T-cell (primary cell): ENCODE results near the gene LVRN. TPM values are rescaled to one million over a fixed set of nuclear protein-coding genes. Genes with fewer than 3 reads are reported as not detected.
A peak's percentile ranks its signal among the peaks of the same experiment; 100 is the strongest.

Experiments
- ATAC-seq, 4 experiments: fragments of 200-7000 bp in 3 of 4; fragments of 150-1000 bp in 1 of 4; cut with Tn5 transposase; replicated peaks in 1 of 4; 1 replicate in 3 of 4; 2 replicates in 1 of 4; pipeline ENCODE4 v1.10.0; 2021; ENCODE audit warnings: moderate library complexity in 3 of 4, mild to moderate bottlenecking in 2 of 4, moderate number of reproducible peaks in 1 of 4
- CTCF ChIA-PET, 2 donors: fragments of 300-600 bp; sonication (Branson Sonifier 250); formaldehyde crosslinking; loops; one replicate each; lab custom pipeline; 2022; ENCODE audit warnings: antibody characterized with exemption in 2 of 2; lab: Charles Lee
- POLR2A ChIA-PET, 2 donors: fragments of 300-600 bp; sonication (Branson Sonifier 250); formaldehyde crosslinking; loops; one replicate each; lab custom pipeline; 2022; ENCODE audit warnings: antibody characterized with exemption in 2 of 2; lab: Charles Lee
- DNase-seq, 35 experiments: peaks; one replicate each; pipeline versions ENCODE4 v3.0.0 to v3.0.0-alpha.2; 2013 to 2023
- H3K27ac ChIP-seq: one replicate; pipeline ENCODE4 v1.5.1; 2013; ENCODE audit warnings: low read length
- H3K27me3 ChIP-seq, 2 experiments: replicated peaks in 1 of 2; 1 replicate in 1 of 2; 2 replicates in 1 of 2; pipeline versions ENCODE4 v1.6.1 to v1.7.0; 2013; ENCODE audit warnings: low read length in 1 of 2, mixed read lengths in 1 of 2; ENCODE audit not compliant: control insufficient read depth in 2 of 2, insufficient read depth in 2 of 2; ENCODE audit errors: extremely low read depth in 1 of 2
- H3K36me3 ChIP-seq, 2 donors: 1 replicate in 1 of 2; 2 replicates in 1 of 2; pipeline versions ENCODE4 v1.6.1 to v1.7.0; 2013; ENCODE audit warnings: low read length in 1 of 2; ENCODE audit not compliant: control insufficient read depth in 2 of 2, insufficient read depth in 1 of 2; ENCODE audit errors: extremely low read depth in 1 of 2
- H3K4me1 ChIP-seq, 2 experiments: 1 replicate in 1 of 2; 2 replicates in 1 of 2; pipeline versions ENCODE4 v1.6.1 to v1.7.0; 2013; ENCODE audit warnings: low read length in 2 of 2, mixed read lengths in 1 of 2; ENCODE audit not compliant: insufficient read depth in 2 of 2, control insufficient read depth in 1 of 2; ENCODE audit errors: extremely low read depth in 1 of 2
- H3K4me3 ChIP-seq, 2 donors: 1 replicate in 1 of 2; 2 replicates in 1 of 2; pipeline versions ENCODE4 v1.5.1 to v1.7.0; 2013; ENCODE audit warnings: mild to moderate bottlenecking in 2 of 2, low read length in 1 of 2, moderate library complexity in 1 of 2; ENCODE audit not compliant: control insufficient read depth in 1 of 2; ENCODE audit errors: extremely low read depth in 1 of 2
- H3K9me3 ChIP-seq: 2 replicates; pipeline ENCODE4 v1.7.0; 2013
- H3K27ac Mint-ChIP-seq, 2 donors: one replicate each; pipeline ENCODE4 v1.8.0; 2020 to 2021; ENCODE audit warnings: mild to moderate bottlenecking in 2 of 2, mixed read lengths in 2 of 2
- H3K27me3 Mint-ChIP-seq, 2 donors: one replicate each; pipeline ENCODE4 v1.8.0; 2021 to 2022; ENCODE audit warnings: mixed read lengths in 2 of 2
- H3K36me3 Mint-ChIP-seq: one replicate; pipeline ENCODE4 v1.8.0; 2021; ENCODE audit warnings: mixed read lengths
- H3K4me1 Mint-ChIP-seq, 3 donors: one replicate each; pipeline ENCODE4 v1.8.0; 2020 to 2022; ENCODE audit warnings: mixed read lengths in 3 of 3, mild to moderate bottlenecking in 1 of 3
- H3K4me3 Mint-ChIP-seq, 3 donors: one replicate each; pipeline ENCODE4 v1.8.0; 2020 to 2022; ENCODE audit warnings: mild to moderate bottlenecking in 3 of 3, mixed read lengths in 3 of 3, moderate library complexity in 3 of 3
- H3K9me3 Mint-ChIP-seq, 3 donors: one replicate each; pipeline ENCODE4 v1.8.0; 2020 to 2022; ENCODE audit warnings: mixed read lengths in 3 of 3
- WGBS: methylation state at CpG from one replicate; pipeline ENCODE4 v1.1.5; 2013; ENCODE audit warnings: missing lambda C conversion rate; ENCODE audit not compliant: insufficient coverage; 5-methylcytosine and 5-hydroxymethylcytosine counted together
- total RNA-seq, 35 experiments: library from RNA in 6 of 35; stranded (reverse) in 6 of 35; fragments of 120-200 nt in 1 of 35; gene quantifications; one replicate each; pipeline versions ENCODE4 v1.2.1 to v1.2.4 and lab custom pipeline; 2013 to 2026

The LVRN gene
- total RNA-seq, 5 donors from 2014 or later (not counting 1 experiment from before 2014, with no cell fraction given), result 0.12 to 0.28 TPM; not detected in 3

DNA sequence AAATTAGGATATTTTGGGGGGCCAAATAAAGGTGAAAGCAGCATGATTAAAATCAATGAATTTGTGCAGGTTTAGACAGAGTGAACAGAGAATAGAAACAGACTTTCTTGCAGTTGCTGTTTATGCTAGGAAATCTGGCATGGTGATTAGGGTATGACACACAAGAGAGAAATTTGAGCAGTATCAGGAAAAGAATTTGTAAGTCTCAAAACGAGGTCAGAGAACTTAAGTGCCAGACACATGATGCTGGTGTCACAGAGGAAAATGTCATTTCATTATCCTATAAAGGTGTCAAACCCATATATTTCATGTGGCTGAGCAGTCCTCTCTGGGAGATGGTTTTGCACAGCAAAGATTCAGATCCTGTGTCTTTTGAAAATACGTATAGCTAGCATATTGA is 15.7 kb downstream of the LVRN start:
- H3K36me3 Mint-ChIP-seq, result no peaks in the 10 kb centered on the region
- CTCF ChIA-PET, result no interaction called here

GRCh38 chr5:115978779-115979178 is 16.5 kb downstream of the LVRN start:
- peaks cover 0 to 7% of the 10 kb centered on the region in 2 experiments for H3K27me3 ChIP-seq
- no peaks in the 10 kb centered on the region for H3K36me3 ChIP-seq
- Mint-ChIP-seq H3K4me3 (no peak overlapping the region), H3K9me3 (peaks cover 0 to 6% (median 0%) of the 10 kb centered on the region in 3 donors), H3K27me3 (peaks cover 29 to 38% of the 10 kb centered on the region in 2 donors), H3K27ac (no peak overlapping the region), H3K36me3 (no peaks in the 10 kb centered on the region), H3K4me1 (no peaks in the 10 kb centered on the region)
- DNase-seq (no peak), ATAC-seq (no peak)
- ChIA-PET POLR2A (no interaction called here), CTCF (no interaction called here)
- no CpG with 5 or more reads among the region's 2 CpGs for WGBS
- no peak overlapping the region for H3K27ac ChIP-seq
- no peak overlapping the region for H3K4me3 ChIP-seq
- no peaks in the 10 kb centered on the region for H3K4me1 ChIP-seq
- H3K9me3 ChIP-seq, result no peaks in the 10 kb centered on the region

More for the DNA sequence above, 15.7 kb downstream of the LVRN start:
- H3K36me3 ChIP-seq, result no peaks in the 10 kb centered on the region
- ATAC-seq (no peak), DNase-seq (peak in 1 of 35 experiments; percentile 2)
- peaks cover 0 to 7% of the 10 kb centered on the region in 2 experiments for H3K27me3 ChIP-seq
- Mint-ChIP-seq H3K4me1 (no peaks in the 10 kb centered on the region), H3K27ac (no peak overlapping the region), H3K4me3 (no peak overlapping the region), H3K27me3 (peaks cover 29 to 38% of the 10 kb centered on the region in 2 donors), H3K9me3 (peaks cover 0 to 6% (median 0%) of the 10 kb centered on the region in 3 donors)
- POLR2A ChIA-PET, result no interaction called here
- H3K4me1 ChIP-seq, result no peaks in the 10 kb centered on the region
- no peak overlapping the region for H3K27ac ChIP-seq
- H3K9me3 ChIP-seq, result no peaks in the 10 kb centered on the region
- WGBS, result no CpG with 5 or more reads among the region's 2 CpGs
- H3K4me3 ChIP-seq, result no peak overlapping the region

DNA sequence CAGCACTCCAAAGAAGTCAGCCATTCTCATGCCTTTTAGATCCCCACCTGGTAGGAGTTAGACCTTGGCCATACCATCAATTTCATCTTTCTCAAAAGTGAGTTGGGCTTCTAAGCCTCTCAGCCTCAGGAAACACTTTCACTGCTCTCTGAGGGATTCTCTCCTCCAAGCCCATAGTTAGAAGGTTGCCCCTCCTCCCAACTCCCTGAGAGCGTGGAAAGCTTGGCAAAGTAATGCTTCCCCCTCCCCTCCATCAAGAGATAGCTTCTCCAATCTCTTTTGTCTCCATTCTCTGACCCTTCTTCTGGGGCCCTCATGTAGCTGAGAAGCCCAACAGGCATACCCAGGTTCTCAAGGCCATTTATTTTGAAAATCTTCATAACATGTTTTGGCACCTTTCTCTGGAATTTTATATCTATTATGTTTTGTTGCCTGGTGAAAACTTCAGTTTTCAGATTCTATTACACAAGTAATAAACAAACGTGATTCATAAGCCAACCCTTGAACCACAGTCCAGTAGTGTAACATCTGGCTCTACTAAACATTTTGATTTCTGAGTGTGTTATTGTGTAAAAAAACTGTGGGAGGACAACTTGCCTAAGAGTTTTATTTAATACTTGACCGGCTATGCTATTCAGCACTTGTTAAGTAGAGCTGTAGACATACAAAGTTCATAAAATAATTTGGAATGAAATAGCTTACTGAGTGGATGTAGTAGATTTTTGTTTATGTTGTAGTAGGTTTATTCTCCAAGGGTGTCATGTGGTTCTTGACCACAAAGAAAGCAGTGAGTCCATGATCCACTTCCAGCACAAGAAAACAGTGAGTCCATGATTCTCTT is 17.1 kb downstream of the LVRN start:
- peaks cover 29 to 38% of the 10 kb centered on the region in 2 donors for H3K27me3 Mint-ChIP-seq
- no peaks in the 10 kb centered on the region for H3K9me3 ChIP-seq

GRCh38 chr5:115983519-115983918 is 21.2 kb downstream of the LVRN start:
- DNase-seq, result no peak
- Histone ChIP-seq H3K27me3 (peaks cover 0 to 4% of the 10 kb centered on the region in 2 experiments), H3K36me3 (no peaks in the 10 kb centered on the region), H3K4me3 (no peak overlapping the region), H3K27ac (no peak overlapping the region), H3K9me3 (no peaks in the 10 kb centered on the region), H3K4me1 (no peaks in the 10 kb centered on the region)
- Mint-ChIP-seq H3K9me3 (no peaks in the 10 kb centered on the region), H3K27ac (no peak overlapping the region), H3K4me1 (no peaks in the 10 kb centered on the region), H3K36me3 (no peaks in the 10 kb centered on the region), H3K27me3 (peaks cover 13 to 20% of the 10 kb centered on the region in 2 donors), H3K4me3 (no peak overlapping the region)
- CTCF ChIA-PET, result interaction anchor here in 1 of 2 donors (0.6 kb wide), 1 partner anchor 405 kb away, joined by 4 read pairs; no protein-coding TSS in a partner anchor
- no CpG with 5 or more reads among the region's 1 CpG for WGBS
- ATAC-seq, result no peak
- POLR2A ChIA-PET, result no interaction called here

More for the DNA sequence above, 17.1 kb downstream of the LVRN start:
- Histone ChIP-seq H3K27me3 (peaks cover 0 to 7% of the 10 kb centered on the region in 2 experiments), H3K36me3 (no peaks in the 10 kb centered on the region), H3K4me3 (no peak overlapping the region), H3K4me1 (no peaks in the 10 kb centered on the region), H3K27ac (no peak overlapping the region)
- ChIA-PET POLR2A (no interaction called here), CTCF (no interaction called here)
- no peak overlapping the region for H3K4me3 Mint-ChIP-seq
- H3K9me3 Mint-ChIP-seq, result peaks cover 0 to 6% (median 0%) of the 10 kb centered on the region in 3 donors
- WGBS, result 82% methylated on average over 2 of the region's 3 CpGs
- DNase-seq (no peak), ATAC-seq (no peak)
- H3K4me1 Mint-ChIP-seq, result no peaks in the 10 kb centered on the region
- no peaks in the 10 kb centered on the region for H3K36me3 Mint-ChIP-seq
- no peak overlapping the region for H3K27ac Mint-ChIP-seq

GRCh38 chr5:115985802-115986757 is 23.8 kb downstream of the LVRN start:
- no peaks in the 10 kb centered on the region for H3K4me1 ChIP-seq
- no peak overlapping the region for H3K27ac Mint-ChIP-seq
- peaks cover 2 to 7% of the 10 kb centered on the region in 2 donors for H3K27me3 Mint-ChIP-seq
- no peaks in the 10 kb centered on the region for H3K9me3 ChIP-seq
- CTCF ChIA-PET, result no interaction called here
- H3K27me3 ChIP-seq, result peaks cover 0 to 3% of the 10 kb centered on the region in 2 experiments
- no peak overlapping the region for H3K27ac ChIP-seq
- ATAC-seq (no peak), DNase-seq (no peak)
- H3K4me3 ChIP-seq, result no peak overlapping the region
- H3K36me3 ChIP-seq, result no peaks in the 10 kb centered on the region
- H3K4me1 Mint-ChIP-seq, result no peaks in the 10 kb centered on the region
- no peaks in the 10 kb centered on the region for H3K9me3 Mint-ChIP-seq
- WGBS, result 92% methylated on average over 4 of the region's 10 CpGs
- H3K4me3 Mint-ChIP-seq, result no peak overlapping the region
- no peaks in the 10 kb centered on the region for H3K36me3 Mint-ChIP-seq
- POLR2A ChIA-PET, result no interaction called here

DNA sequence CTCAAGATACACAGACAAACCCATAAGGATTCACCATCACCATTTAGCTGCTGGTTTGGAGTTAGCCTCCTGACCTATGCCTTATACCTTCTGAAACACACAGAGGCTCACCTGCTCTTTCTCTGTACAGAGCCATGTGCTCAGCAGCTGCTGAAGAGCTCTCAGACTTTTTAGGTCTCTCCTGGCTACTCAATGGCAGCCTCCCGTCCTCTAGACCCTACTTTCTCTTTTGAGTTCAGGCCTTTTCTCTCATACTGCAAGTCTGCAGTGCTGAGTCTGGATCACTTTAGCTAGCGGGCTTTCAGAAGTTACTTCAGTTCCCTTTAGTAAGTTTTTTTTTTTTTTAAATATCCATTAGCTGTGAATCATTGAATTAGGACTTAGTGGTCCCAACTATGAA is 25.7 kb downstream of the LVRN start:
- POLR2A ChIA-PET, result interaction anchor here in 1 of 2 donors (0.6 kb wide), 1 partner anchor 864 kb away, joined by 3 read pairs; no protein-coding TSS in a partner anchor
- Mint-ChIP-seq H3K27ac (no peak overlapping the region), H3K4me1 (no peaks in the 10 kb centered on the region), H3K36me3 (no peaks in the 10 kb centered on the region), H3K9me3 (no peaks in the 10 kb centered on the region), H3K27me3 (peaks cover 5% of the 10 kb centered on the region in 2 donors), H3K4me3 (no peak overlapping the region)
- Histone ChIP-seq H3K9me3 (no peaks in the 10 kb centered on the region), H3K27ac (no peak overlapping the region), H3K4me3 (no peak overlapping the region), H3K4me1 (no peaks in the 10 kb centered on the region), H3K27me3 (peaks cover 0 to 3% of the 10 kb centered on the region in 2 experiments), H3K36me3 (no peaks in the 10 kb centered on the region)
- WGBS, result no CpG with 5 or more reads among the region's 2 CpGs
- DNase-seq (no peak), ATAC-seq (no peak)
- CTCF ChIA-PET, result interaction anchor here in 1 of 2 donors (0.6 to 0.7 kb wide), 2 partner anchors 28 to 1646 kb away, joined by 3 read pairs; no protein-coding TSS in a partner anchor
